HG03095 (cell line): ENCODE data around the gene CNTNAP2.

Experiments used
- ATAC-seq: cut with Tn5 transposase; IDR thresholded peaks from one replicate; pipeline ENCODE4 v1.9.1; 2021; ENCODE audit warnings: moderate library complexity; ENCODE audit not compliant: unreplicated experiment

The CNTNAP2 gene

GRCh38 chr7:146554556-146554955 lies 438.0 kb downstream of the CNTNAP2 start:
- ATAC-seq = no peak

- ATAC-seq = no peak
Observed at GRCh38 chr7:146557971-146558469, 441.4 kb downstream of the CNTNAP2 start.

DNA sequence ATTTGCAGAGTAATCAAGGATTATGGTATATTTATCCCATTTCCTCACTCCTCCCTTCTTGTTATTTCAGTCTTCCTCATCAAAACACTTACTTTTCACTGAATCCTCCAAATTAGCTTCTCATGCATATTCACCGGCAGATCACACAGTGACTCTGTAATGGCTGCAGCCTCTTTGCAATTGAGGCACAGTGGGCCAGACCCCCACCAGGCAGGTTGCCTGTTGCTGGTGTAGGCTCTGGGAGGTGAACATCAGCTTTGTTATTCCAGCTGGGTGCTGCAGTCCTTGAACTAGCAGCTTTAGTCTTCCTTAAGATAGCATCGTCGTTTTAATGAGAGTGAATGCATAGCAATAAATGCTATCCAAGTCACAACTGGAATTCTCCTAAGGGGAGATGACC lies 449.3 kb downstream of the CNTNAP2 start:
- ATAC-seq = no peak

- no peak for ATAC-seq
Observed at GRCh38 chr7:146575903-146576302, 459.3 kb downstream of the CNTNAP2 start.

GRCh38 chr7:146591976-146592375 lies 475.4 kb downstream of the CNTNAP2 start:
- no peak for ATAC-seq

- ATAC-seq = no peak
Observed at GRCh38 chr7:146606628-146607027, 490.0 kb downstream of the CNTNAP2 start.

DNA sequence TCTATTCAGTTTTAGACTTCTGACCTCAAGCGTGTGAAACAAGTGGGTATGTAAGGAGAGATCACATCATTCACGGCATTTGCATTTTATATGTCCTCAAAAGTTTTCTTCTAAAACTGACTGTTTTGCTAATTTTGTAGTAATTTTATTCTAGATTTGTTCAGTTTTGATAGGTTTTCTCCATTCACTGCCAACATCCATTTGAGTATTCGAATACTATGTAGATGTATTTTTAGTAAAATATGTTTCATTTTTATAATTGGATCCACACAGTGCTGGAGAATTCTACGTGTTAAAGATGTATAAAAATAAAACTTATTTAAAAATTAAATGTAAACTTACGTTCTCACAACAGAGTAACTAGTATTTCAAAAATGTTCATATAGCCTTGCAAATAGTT lies 503.0 kb downstream of the CNTNAP2 start:
- no peak for ATAC-seq

DNA sequence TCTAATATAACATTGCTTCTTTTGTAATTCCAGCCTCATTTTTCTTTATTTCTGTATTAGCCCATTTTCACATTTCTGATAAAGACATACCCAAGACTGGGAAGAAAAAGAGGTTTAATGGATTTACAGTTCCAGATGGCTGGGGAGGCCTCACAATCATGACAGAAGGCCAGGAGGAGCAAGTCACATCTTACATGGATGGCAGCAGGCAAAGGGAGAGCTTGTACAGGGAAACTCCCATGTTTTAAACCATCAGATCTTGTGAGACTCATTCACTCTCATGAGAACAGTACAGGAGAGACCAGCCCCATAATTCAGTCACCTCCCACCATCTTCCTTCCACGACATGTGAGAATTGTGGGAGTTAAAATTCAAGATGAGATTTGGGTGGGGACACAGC lies 510.3 kb downstream of the CNTNAP2 start:
- no peak for ATAC-seq

DNA sequence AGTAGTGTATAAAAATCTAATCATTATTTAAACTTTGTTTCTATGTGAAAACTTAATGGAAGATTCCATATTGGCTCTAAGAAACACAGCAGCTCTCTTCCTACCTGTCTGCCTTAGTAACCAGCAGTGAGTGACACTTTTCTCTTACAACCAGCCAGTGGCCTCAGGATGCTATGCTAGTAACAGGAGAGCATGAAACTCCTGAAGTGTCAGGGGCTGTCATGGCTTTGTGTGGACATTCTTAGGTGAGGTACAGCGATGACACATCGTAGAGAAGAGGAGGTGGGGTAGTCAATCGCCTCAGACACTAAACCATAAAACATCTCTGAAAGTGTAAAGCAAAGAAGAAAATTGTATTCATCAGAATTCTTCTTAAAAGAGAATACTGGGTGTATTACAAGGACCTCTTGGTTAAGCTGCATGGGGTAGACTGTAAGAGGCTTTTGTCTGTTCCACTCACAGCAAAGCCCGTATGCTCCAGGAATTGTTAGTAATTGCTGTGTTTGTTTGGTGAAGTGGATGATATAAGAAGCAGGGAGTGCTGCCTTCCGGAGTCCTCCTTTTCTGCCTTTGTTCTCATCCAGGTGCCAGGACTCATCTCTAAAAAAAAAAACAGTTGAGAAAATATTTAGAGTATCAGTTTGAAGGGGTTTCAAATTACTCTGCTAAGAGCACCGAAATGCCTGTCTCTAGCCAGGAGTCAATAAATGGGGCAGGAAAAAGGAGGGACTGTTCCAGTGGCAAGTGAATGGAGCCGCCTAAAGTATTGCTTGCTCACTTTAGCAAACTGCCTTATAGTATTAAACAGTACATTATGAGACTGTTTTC lies 518.8 kb downstream of the CNTNAP2 start:
- ATAC-seq = no peak

DNA sequence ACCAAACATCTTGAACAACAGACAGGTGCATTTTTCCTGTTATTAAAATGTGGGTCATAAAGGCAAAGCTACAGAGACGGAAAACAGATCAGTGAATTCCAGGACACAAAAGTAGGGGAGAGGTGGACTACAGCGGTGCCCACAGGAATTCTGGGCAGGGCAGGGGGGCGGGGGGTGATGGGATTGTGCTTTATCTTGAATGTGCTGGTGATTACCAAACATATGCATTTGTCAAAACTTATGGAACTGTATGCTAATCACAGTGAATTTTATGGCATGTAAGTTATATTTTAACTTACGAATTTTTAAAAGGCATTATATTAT lies 519.4 kb downstream of the CNTNAP2 start:
- ATAC-seq = no peak

- ATAC-seq = no peak
Observed at GRCh38 chr7:146636581-146636980, 520.0 kb downstream of the CNTNAP2 start.

DNA sequence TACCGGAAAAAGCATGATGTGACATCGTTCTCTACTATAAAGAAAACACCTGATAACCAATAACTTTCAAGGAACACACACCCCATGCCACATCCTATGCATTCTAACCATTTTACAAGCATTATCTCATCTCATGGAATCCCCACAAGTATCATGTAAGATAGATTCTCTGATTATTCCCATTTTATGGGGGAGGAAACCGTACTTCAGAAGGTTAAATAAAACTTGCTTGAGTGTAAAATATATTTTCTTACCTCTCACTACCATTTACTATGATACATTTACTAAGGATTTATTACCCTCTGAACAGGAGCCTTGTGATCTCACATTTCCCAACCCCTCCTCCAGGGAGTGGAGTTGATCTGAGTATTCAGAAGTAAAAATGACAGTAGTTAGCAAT lies 522.7 kb downstream of the CNTNAP2 start:
- ATAC-seq = no peak

- no peak for ATAC-seq
Observed at GRCh38 chr7:146641491-146641890, 524.9 kb downstream of the CNTNAP2 start.

GRCh38 chr7:146645383-146645976 lies 528.9 kb downstream of the CNTNAP2 start:
- no peak for ATAC-seq

GRCh38 chr7:146647445-146647844 lies 530.8 kb downstream of the CNTNAP2 start:
- no peak for ATAC-seq

DNA sequence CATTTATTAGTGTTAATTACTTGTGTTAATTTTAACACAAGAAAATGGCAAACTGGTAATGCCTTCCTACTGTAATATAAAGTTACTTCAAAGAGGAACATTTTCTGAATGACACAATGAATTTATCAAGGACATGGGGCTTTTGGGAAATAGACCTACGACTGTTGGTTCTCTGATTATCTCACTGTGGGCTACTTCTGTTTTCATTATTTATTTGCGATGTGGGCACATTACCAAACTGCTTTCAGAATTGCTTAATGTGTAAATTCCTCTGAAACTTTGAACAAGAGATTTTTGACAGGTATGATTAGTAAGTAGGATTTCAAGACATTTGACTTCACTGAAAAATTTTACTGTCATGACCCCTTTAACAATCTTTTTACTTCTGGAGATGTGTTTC lies 535.6 kb downstream of the CNTNAP2 start:
- no peak for ATAC-seq

- no peak for ATAC-seq
Observed at GRCh38 chr7:146654048-146654447, 537.4 kb downstream of the CNTNAP2 start.

- ATAC-seq = no peak
Observed at GRCh38 chr7:146655928-146656797, 539.6 kb downstream of the CNTNAP2 start.

- ATAC-seq = no peak
Observed at GRCh38 chr7:146656988-146657387, 540.4 kb downstream of the CNTNAP2 start.

- ATAC-seq = no peak
Observed at GRCh38 chr7:146658604-146659003, 542.0 kb downstream of the CNTNAP2 start.

- ATAC-seq = no peak
Observed at GRCh38 chr7:146659732-146660131, 543.1 kb downstream of the CNTNAP2 start.

GRCh38 chr7:146660839-146661238 lies 544.2 kb downstream of the CNTNAP2 start:
- ATAC-seq = no peak
